Hippocampal formation (tissue), 2 donors: ENCODE results near the gene SGSH.

Experiments
- DNase-seq, 2 donors: peaks; one replicate each; lab custom pipeline; 2025; lab: John Stamatoyannopoulos, UW

SGSH gene

DNA sequence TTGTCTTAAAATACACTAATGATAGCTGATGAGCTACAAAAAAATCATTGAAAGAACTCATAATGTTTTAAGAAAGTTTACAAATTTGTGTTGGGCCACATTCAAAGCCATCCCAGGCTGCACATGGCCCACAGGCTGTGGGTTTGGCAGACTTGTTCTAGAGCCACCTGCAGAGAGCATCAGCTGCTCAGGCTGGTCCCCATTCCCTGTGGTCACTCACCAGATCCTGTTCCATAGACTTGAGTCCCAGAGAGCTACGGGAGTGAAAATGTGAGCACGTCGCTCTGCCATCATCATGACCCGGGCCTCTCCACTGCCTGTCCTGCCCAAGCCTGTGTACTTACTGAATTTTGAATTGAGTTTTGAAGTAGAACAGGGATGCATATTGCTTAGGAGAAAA, 7.0 kb upstream of the SGSH start:
- no peak for DNase-seq

DNA sequence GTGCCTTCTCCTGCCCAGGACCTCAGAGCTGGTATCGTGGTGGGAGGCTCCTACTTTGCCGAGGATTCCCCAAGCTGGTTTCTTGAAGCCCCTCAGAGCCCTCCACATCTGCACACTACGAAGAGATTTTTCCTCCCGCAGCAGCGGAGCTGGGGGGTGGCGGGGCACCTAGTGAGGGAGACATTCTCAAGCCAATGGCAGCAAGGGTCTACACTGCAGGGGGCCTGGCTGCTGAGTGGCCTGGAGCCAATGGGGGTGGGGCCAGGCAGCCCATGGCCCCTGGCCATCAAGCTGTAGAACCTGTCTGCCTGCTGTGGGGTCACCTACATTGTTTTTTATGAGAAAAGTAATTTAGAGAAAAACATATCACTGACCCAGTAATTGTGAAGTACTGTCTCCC, 5.1 kb upstream of the SGSH start:
- no peak for DNase-seq

DNA sequence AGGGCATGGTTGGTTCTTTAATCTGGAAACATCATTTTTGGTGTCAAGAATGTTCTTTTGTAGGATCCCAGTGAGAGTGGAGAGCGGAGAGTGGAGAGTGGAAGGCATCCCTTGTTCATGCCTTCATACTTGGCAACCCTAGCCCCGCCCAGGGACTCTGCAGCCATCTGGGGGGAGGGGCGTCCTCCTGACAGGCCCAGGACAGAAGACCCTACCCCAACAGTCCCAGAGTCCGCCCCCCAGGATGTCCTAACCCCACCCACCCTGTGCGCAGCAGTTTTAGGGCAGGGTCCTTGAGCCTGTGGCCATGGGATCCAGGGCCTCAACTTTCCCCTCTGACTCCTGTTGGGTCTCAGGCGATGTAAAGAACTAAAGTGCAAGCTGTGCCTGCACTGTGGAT, 4.5 kb upstream of the SGSH start:
- no peak for DNase-seq

DNA sequence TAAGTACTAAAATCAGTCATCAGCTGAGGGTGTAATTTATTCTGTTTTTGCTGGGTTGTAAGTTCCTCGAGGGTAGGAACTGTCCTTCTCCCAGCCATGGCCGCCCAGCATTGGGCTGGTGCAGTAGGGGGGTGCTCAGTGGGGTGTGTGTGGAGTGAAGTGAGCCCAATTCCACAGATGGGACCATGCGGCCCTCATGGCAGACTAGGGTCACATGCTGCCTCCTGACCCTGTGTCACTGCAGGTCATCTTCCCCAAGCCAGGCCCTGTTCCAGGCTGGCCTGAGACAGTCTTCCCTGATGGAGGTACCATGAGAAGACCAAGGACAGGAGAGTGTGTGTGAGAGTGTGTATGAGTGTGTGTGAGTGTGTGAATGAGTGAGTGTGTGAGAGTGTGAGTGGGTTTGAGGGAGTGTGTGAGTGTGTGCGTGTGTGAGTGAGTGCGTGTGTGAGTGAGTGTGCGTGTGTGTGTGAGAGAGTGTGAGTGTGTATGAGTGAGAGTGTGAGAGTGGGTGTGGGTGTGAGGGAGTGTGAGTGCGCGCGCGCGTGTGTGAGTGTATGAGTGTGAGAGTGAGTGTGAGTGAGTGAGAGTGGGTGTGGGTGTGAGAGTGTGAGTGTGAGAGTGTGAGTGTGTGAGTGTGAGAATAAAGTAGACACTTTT, 3.8 kb upstream of the SGSH start:
- DNase-seq: no peak

DNA sequence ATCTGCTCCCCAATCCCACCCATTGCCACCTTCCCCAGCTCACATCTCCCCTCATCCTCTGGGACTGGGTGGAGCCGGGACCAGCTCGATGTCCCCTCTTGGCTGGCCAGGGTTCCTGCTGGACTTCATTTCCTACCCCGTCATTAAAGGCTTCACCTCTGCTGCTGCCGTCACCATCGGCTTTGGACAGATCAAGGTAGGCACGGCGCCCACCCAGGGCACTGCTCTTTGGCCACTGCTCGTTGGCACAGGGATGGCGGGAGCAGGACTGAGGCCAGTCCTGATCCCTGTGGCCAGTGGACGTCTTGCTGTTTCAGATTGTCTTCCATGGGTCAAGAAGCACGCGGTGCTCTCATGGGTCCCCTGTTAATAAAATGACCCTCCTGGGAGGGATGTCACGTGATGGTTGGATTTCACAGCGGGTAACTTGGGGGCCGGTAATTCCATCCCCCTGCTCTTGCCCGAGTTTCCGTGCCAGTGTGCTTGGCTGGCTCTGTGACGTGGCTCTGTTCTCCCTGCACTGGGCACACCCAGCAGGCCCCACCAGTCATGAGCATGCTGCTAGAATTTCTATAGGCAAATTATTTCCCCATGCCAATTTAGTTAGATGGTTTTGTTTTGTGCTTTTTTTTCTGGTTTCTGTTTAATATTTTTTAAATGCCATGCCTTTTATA, 3.1 kb upstream of the SGSH start:
- DNase-seq: no peak

DNA sequence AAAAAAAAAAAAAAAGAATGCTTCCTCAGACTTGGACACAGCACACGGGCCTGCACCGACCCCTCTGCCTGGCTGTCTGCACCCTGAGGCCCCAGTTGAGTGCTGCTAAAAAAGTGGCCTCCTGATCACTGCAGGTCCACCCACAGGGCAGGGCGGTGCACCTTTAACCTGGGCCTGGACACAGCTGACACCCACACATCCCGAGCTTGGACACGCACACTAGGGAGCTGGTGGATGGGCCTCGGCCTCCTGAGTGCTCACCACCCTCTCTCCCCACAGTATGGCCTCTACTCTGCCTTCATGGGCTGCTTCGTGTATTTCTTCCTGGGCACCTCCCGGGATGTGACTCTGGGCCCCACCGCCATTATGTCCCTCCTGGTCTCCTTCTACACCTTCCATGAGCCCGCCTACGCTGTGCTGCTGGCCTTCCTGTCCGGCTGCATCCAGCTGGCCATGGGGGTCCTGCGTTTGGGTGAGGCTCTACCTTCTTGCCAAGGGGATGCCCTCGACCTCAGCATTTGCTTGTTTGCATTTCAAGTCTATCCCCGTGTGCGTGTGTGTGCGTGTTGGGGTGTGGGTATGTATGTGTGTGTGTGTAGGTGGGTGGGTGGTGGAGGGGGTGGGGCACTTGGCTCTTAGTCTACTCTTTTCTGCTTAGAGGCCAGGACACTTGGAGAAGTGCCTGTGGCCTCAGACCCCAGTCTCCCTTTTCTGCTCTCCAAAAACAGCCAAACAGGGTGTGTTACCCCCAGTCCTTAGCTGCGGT, 2.4 kb upstream of the SGSH start:
- DNase-seq: no peak

DNA sequence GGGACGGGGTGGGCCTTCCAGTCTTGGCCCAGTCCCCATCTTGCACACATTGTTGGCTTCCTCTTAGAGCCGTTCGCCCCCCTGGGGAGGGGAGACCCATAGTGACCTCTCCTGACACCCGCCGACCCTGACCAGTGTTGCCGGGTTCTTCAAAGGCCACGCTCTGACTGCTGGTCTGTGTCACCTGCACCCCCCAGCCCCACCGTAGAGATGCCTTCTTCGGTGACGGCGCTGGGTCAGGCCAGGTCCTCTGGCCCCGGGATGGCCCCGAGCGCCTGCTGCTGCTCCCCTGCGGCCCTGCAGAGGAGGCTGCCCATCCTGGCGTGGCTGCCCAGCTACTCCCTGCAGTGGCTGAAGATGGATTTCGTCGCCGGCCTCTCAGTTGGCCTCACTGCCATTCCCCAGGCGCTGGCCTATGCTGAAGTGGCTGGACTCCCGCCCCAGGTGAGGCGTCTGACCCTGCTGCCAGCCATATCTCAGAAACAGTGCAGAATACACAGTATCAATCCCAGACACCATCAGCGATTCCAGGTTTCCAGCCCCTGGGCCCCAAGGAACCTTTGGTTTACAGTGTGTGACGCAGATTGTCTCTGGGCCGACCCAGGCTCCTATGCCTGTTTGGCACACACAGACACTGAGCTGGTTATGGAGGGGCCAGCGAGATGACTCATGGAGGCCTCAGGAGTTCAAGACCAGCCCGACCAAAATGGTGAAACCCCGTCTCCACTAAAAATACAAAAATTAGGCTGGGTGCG, 1.4 kb upstream of the SGSH start:
- DNase-seq: no peak

DNA sequence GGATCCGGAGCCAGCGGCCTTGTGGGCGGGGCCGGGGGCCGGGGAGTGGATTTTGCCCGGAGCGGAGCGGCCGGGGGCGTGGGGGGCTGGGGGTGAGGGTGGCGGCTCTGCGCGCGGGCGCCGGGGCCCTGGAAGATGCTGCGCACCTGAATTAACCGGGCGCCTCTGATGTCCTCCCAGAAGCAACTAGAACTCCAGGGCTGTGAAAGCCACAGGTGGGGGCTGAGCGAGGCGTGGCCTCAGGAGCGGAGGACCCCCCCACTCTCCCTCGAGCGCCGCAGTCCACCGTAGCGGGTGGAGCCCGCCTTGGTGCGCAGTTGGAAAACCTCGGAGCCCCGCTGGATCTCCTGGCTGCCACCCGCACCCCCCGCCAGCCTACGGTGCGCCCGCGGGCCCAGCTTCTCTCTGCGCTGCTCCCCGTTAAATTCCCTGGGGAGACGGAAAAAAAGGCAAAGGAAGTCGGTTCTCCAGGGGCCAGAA, 643 bp upstream of the SGSH start:
- no peak for DNase-seq

DNA sequence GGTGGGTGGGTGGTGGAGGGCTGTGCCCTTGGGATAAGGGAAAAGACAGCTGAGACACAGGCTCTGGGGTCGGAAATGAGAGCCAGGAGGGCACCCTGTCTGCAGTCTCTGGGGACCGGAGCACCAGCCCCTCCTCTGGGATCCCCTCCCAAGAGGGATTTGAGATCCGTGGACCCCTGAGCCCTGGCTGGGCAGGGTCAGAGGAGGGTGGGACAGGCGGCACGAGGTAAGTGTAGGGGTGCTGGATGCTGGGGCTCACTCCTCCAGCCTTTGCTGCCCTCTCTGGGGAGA, 425 bp downstream of the SGSH start:
- no peak for DNase-seq

DNA sequence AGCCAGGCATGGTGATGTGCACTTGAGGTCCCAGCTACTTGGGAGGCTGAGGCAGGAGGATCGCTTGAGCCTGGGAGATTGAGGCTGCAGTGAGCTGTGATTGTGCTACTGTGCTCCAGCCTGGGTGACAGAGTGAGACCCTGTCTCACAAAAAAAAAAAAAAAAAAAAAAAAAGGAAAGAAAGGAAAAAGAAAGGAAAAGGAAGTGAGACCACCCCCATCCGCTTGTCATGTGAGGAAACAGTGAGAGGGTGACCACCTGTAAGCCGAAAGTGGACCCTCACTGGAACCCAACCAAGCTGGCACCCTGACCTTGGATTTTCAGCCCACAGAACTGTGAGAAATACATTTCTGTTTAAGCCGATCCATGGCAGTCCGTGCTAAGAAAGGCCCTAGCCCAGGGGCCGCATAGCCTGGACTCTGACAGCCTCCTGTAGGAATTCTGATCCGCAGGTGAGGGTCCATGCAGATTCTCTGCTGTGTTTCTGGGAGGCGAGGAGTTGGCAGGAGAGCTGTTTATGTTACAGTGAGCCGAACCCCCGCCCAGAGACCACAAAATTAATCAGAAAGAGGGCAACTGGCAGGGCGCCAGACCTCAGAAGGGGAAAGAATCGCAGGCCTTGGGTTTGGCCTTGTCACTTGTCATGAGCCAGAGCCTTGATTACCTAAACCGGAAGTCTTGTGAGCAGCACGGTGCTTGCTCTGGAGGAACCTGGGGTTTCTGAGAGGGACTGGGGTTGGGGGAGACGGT, 945 bp downstream of the SGSH start:
- DNase-seq: no peak

DNA sequence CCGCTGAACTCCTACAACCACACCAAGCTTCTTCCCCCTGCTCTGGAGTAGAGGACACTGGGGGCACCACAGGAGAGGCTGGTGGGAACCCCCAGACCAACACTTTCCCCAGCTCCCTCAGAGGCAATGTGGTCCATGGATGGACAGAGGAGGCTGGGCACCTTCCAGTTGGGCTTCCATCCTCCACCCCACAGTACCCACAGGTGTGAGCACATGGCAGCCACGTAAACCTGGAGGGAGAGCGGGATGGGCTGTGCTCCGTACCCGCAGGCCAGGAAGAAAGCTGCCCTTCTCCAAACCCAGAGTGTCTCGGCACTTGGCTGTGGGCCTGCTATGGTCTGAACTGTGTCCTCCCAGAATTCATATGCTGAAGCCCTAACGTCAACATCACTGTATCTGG, 1.7 kb downstream of the SGSH start:
- no peak for DNase-seq

DNA sequence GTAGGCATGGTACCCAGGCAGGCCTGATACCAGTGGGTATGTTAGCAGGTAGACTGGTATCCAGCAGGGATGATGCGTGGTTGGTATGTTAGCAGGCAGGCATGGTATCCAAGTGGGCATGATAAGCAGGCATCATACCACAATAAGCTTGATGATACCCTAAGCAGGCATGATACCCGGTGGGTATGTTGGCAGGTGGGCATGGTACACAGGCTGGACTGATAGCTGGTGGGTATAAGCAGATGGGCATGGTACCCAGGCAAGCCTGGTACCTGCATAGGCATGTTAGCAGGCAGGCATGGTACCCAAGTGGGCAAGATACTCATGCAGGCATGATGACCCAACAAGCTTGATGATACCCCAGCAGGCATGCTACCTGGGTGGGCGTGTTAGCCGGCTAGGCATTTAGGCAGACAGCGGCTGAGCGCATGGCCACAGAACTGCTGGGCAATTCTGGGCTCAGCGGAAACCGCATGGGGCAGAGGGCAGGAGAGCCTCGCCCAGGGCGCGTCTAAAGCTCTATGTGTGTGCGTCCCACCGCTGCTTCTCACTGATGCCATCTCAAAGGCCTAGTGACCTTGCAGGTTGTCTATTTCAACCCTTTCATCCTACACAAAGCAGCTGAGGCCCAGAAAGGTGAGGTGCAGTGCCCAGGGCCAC, 2.3 kb downstream of the SGSH start:
- no peak for DNase-seq

DNA sequence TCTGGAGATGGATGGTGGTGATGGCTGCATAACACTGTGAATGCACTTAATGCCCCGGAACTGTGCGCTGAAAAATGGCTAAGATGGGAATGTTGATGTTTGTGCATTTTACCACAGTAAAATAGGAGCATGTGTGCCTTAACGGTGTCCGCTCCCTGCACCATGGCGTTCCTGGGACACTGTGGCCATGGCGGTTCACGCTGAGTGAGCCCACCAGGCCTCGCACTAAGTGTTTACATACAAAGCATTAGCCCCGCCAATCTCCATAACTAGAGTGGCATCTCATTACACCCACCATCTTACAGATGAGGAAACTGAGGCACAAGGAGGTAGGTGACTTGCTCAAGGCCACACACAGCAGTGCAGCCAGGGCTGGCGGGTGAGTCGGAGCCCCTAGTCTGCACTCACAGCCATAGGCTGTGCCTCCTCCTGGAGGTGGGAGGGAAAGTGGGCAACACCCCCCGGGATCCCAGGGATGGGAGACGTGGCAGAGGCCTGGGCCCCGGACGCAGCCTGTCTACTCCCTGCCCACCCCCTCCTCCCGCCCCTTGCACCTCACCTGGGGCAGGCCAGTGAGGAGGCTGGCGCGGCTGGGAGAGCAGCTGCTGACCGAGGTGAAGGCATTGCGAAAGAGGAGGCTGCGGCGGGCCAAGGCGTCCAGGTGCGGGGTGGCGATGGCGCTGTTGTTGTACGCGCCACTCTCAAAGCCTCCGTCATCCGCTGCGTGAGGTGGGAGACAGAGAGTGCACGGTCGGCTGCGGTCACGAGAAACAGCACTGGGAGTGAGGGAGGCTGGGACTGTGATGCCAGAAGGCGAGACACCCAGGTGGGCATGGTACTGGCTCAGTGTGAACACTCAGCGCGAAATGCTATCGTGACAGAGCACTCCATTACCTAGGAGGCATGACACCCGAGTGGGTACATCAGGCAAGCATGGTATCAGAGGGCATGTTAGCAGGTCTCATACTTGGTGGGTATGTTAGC, 3.4 kb downstream of the SGSH start:
- no peak for DNase-seq

DNA sequence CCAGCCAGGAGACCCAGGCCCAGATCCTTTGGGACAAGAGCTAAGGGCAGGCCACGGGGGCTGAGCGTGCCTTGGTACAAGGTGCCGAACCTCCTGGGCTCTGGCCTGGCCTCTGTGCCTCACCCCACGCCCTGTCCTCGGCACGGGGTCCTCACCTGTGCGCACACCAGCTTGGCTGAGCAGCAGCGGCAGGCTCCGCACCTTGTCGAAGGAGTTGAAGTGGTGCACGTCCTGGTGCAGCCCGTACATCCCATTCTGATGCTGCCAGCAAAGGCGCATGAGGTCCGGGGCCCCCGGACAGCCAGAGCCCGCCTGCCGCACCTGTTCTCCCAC, 5.3 kb downstream of the SGSH start:
- DNase-seq: no peak

DNA sequence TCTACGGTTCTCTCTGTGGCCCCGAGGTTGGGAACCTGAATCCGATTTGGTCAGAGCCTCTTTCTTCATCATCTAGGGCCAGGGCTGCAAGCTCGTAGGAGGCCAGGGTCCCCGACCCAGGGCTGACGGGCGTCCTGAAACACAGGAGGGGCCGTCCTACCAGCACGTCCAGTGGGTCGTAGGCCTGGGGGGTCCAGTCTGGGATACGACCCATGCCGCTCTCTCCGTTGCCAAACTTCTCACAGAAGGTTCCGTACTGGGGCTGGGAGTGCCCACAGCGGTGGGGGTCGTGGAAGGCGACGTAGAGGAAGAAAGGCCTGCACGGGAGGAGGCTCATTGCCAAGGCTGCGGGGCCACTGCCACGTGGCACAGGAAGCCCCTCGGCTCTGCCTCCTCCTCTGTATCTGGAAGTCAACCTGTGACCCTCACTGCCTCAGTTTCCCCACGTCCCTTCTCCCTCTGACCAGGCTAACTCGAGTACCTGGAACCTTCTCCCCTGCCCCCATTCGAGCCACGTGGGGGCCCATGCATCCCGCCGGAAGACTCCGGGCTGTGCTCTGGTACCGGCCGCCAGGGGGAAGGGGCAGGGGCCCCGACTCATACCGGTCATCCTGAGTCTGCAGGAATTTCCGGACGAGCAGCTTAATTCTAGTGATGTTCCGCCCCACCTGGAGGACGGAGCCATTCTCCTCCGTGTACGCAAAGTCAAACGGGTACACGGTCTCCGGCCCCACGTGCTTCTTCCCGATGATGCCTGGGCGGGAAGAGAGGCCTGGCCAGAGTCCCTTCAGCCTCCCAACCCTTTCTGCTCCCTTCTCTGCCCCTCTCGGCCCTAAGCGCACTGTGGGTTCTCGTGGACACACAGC, 5.9 kb downstream of the SGSH start:
- no peak for DNase-seq

DNA sequence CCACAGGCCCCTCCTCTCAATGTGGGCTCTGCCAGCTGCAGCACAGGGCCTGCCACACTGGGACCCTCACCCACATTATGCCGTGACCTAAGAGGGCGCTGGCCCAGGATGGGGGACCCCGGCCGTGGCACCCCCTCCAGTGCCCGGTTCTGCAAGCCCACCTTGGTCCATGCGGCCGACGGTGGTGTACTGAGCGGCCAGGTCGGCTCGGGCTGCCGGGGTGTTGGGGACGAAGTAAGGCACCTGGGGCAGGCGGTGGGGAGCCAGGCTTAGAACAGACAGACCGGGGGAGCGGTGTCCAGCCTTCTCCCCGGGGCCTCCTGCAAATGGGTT, 6.5 kb downstream of the SGSH start:
- no peak for DNase-seq

DNA sequence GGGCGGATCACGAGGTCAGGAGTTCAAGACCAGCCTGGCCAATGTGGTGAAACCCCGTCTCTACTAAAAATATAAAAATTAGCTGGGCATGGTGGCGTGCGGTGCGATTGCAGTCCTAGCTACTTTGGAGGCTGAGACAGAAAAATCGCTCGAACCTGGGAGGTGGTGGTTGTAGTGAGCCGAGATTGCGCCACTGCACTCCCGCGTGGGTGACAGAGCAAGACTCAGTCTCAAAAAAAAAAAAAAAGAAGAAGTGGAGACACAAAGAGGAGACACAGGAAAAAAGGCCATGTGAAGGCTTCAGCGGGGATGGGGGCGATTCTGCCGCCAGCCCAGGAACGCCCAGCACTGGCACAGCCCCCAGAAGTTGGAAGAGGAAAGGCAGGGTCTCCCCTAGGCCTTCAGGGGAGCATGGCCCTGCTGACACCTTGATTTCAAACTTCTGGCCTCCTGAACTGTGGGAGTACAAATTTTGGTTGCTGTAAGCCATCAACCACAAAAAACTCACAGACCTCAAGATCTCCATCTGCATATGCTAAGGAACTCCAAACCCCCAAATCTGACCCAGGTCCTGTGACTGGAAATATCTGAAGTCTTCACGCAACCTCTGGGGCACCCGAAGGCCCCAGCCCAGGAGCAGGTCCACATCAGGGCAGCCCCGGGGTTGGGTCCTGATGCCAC, 7.0 kb downstream of the SGSH start:
- no peak for DNase-seq

DNA sequence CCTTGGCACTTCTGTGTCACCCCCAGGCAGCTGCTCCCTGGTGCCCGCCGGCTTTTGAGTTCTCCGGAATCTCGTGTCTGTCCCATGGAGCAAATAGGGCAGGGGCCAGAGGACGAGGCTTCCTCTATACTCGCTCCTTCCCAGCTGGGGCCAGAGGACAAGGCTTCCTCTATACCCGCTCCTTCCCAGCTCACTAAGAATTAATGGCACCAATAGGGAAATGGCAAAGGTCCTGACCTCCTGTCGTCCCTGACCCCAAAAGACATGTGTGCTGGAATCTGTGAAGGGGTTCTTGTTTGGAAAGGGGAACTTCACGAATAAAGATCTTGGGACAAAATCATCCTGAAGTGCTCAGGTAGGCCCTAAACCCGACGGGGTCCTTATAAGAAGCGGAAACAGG, 7.6 kb downstream of the SGSH start:
- no peak for DNase-seq

DNA sequence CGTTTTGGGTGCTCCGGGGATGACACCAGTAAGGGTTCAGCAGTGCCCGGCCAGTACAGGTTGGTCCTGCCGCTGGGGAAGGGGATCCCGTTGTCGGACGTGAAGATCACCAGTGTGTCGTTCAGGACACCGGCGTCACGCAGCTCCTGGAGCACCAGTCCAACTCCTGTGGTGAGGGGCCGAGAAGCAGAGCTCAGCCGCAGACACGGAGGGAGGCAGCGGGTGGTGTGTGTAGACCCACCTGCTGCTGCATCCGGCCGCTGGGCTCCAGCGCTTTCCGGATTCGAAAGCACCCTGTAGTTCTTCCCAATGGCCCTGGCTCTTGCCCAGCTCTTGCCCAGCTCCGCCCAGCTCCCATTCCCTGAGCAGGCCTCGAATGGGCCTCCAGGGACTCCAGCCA, 8.0 kb downstream of the SGSH start:
- no peak for DNase-seq
